ENCODE data around the gene XRCC3.

Gene XRCC3

DNA sequence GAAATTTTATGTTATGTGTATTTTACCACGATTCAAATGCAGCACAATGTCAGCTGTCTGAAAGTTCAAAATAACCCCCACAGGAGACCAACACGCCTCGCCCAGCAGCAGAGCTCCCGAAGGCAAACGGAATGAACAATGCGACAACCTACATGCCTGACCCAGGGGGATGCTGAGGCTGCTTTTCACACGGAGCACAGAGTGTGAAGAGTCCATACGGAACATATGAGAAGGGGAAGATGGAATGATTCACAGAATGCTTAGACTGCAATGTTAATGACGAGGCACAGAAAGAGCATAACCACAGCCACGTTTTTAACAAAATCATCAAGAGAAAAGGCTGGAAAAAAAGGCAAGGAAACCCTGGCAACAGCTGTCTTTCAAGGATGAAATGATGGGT is 22.9 kb upstream of the XRCC3 start:
- DNase-seq = no peak

DNA sequence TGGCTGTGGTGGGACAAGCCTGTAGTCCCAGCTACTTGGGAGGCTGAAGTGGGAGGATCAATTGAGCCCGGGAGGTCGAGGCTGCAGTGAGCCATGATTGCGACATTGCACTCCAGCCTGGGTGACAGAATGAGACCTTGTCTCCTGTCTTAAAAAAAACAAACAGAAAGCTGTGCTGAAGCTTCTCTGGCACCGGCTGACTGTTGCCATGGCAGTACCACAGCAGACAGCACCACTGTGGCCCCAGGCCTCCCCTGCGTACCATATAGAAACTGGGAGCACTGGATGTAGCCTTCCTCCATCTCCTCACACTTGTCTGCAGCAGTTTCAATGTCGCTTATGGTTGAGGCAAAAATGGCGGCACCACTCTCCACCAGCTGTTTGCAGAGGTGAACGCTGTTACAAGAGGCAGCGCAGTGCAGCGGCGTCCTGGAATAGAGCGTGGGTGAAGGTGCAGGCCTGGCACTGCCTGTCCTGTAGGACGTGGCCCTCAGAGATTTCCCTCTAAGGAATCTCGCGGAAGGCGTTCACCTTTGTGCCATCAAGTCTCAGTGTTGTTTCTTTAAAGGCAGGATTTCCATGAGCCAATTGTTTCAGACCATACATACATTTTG is 22.3 kb upstream of the XRCC3 start:
- no peak for DNase-seq

DNA sequence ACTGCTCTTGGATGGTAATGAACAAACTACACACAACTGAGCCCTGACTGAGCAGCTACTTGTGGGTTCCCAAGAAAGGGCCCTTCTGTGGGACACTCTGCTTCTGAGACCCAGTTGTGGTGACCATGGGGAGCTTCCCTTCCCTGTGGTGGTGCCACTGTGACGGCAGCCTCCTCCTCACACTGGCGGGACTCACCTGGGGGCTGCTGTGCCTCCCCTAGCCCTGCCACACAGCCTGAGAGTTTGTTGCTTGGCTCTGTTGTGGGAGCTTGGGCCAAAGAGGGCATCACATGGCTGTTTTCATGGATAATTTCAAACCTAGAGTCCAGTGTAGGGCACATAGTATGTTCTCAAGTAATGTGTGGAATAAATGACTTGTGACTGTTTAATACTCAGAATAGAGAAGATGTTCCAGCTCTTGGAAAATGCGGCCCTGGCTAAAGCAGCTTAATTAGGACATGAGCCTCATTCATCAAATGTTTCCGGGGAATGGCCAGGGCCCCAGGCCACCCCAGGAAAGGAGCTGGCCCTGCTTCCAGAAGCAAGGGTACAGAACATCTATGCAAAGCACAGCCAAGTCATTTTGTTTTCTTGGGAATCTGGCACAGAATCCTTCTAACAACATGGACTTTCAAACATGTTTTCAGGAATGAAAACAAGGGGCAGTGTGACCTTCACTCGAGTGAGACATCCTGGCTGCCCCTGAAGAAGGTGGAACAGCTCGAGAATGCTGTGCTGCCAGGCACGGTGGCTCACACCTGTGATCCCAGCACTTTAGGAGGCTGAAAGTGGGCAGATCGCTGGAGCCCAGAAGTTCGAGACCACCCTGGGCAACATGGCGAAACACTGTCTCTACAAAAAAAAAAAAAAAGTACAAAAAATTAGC is 21.5 kb upstream of the XRCC3 start:
- no peak for DNase-seq

DNA sequence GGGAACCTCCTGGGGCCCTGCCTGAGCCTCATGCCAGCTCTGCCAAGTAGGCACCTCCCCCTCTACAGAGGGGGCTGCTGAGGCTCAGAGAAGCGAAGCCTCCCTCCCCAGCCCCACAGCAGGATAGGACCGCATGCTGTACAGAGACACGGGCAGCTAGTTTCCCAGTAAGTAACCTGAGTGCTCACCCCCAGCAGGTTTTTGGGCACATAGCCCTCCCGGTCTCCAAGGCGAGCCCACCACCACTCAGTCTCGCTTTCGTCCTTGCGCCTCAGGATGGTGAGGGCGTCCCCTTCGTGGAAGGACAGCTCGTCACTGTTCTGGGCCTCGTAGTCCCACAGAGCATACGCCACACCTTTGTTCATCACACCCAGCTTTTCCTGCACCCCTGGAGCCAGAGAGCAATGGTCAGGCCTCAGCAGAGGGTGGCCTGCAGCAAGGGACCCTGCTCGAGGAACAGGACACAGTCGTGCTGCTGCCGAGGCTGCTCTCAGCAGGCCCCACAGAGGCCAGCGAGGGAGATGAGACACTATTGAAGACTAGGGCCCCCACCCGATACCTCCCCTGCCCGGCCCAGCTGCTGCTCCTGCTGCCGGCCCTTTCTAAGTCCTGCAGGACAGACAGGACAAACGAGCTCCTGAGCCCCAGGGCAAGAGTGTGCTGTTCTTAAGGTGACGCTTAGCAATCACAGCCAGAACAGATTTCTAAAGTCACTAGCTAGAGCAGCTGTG is 20.7 kb upstream of the XRCC3 start:
- no peak for DNase-seq

DNA sequence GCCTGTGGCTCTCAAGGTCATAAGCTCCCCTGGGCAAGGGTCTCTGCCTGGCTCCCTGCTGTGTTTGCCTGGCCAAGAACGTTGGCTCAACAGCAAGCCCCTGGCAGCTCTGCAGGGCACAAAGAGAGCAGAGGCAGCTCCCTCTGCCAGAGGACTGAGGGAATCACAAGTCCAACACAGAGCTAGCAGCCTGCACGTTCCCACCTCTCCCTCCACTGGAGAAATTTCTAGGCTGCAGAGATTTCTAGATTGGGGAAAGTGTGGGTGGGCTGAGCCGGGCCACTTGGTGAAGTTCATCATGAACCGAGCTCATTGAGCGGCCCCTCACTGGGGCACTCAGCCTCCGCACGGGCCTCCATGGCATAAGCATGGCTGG is 20.2 kb upstream of the XRCC3 start:
- no peak for DNase-seq

DNA sequence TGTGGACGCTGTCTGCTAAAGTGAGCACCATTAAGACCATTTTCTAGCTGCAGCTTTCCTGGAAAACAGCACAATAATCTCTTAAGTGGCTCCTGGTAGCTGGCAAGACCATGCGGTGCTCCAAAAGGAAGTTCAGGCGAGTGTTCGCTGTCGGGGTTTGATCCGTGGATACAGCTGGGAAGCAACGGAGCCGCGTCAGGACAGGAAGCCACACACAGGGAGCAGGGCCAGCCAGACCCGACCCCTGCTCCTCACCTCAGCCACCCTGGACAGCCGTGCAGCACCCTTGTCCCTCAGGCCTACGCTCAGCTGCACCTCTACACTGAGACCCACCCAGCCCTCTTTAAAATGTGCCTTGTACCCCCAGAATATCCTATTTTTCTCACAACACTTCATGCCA is 19.8 kb upstream of the XRCC3 start:
- no peak for DNase-seq

DNA sequence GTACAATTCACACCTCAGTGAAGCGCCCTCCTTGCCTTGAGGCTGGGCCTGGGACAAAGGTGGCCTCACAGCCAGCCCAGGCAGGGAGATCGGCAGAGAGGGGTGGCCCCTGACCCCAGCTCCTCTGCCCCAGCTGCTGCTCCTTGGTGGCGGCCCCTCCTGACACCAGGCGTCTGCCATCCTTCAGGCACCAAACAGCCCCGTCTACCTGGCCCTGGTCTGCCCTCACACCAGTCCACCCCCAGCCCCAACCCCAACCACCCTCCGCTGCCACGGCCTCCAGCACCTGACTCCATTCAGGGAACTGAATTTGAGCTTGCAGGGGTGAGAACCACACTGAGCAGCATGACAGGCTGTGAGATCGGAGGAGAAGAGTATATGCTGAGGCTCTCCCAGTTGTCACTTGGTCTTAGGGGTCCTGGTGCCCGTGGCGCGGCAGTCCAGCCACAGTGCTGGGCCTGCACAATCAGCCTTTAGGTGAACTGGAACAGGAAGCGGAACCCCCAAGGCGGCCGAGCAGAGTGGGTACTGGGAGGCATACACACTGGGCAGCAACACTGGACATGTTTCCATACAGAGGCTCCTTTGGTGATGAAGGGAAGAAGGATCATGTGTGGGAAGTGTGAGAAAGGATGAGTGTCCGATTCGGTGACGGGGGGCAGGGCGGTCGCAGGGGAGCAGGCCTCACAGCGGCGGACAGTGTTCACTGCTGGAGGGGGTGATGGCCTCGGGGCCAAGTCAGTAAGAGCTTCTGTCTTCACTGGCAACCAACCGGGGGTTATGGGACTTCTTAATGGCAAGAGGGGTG is 19.0 kb upstream of the XRCC3 start:
- DNase-seq = no peak

DNA sequence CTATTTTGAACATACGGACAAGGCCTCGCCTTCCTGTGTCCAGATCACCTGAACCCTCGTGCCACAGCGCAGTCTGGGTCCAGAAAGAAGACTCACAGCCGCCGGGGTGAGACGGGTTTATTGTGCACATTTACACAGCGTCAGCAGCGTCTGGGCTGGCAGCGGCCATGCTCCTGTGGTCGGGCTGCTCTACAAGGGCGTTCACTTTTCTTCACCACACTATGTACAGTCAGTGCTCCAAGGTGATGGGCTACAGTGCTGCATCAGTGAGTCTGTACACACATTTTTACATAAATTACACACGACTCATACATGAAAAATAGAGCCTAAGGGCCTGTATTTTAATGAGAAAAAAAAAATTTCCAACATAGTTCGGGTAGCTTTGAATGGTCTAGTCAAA is 18.4 kb upstream of the XRCC3 start:
- DNase-seq = no peak

DNA sequence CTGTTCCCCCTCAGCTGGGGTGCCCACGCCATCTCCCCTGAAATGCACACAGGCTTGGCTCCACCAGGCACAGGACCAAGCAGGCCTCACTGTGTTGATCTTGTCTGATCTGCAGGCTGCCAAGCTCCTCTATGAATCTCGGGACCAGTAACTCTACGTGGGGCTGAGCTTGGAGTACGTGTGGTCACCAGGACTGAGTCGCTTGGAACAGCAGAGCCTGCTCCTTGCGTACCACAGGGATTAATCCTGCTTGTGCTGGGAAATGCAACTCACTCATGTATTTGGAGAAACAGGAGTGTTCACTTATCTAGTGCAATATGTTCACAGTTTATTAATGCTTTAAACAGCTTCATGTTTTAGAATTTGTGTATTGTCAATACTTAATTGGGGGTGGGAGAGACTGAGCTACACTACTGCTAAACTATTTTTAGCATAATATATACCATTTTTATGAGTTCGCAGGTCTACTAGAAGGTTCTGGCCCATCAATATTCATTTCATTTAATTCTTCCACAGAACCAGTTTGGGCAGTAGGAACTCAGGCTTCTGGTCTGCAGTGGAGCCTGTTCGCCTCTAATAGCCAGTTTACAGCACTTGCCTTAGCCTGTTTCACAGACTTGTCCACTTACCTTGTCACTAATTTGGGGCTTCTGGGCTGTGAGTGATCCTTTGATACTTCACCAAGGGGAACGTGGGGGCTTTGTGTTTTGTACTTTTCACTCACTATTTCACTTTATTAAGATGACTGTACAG is 17.8 kb upstream of the XRCC3 start:
- DNase-seq = no peak

DNA sequence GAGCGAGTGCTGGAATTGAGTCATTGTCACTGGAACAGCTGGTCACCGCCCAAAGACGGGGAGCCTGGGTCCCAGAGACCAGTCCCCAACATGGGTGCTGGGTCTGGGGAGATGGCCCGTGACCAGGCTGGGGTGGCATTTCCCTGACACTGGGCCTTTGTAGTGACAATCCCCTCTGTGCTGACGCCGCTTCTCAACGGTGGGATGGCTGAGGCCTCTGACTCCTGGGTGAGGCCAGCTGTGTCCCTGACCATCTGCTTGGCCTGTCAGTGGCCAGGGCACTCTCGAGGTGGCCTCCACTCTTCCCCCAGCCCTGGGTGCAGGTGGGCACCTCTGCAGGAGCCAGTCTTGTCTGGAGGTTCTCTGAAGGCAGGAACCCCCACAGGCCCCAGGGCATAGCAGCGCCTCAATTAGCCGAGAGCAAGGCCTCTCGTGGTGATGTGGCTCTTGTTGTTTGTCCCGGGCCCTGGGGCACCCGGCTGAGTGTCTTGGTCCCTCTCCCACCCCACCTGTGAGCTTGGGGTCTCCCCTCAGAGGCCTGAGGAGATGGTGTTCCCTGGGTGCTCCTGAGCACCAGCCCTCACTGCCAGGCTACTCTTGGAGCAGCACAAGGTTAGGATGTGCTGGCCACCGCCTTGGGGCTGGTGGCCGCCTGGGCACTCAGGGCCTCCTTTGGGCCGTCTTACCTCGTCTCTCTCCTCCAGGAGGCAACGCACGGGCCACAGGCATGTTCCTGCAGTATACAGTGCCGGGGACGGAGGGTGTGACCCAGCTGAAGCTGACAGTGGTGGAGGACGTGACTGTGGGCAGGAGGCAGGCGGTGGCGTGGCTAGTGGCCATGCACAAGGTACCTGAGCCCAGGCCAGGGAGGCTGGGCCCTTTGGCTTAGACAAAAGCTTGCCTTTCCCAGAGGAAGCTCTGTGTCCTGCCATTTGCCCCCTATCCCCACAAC is 16.9 kb upstream of the XRCC3 start:
- DNase-seq = no peak

DNA sequence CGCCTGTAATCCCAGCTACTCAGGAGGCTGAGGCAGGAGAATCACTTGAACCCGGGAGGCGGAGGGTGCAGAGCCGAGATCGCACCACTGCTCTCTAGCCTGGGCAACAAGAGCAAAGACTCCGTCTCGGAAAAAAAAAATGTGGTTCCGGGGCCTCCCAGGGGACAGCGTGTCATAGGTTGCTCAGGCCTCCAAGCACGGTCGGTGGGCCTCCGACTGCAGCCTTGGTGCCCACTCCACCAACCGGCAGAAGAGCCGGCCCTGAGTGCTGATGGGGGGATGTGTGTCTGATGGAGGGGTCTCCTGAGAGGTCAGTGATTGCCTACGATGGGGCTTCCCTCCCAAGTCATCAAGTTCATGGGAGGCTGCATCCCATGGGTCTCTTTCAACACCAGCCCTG is 16.2 kb upstream of the XRCC3 start:
- no peak for DNase-seq

DNA sequence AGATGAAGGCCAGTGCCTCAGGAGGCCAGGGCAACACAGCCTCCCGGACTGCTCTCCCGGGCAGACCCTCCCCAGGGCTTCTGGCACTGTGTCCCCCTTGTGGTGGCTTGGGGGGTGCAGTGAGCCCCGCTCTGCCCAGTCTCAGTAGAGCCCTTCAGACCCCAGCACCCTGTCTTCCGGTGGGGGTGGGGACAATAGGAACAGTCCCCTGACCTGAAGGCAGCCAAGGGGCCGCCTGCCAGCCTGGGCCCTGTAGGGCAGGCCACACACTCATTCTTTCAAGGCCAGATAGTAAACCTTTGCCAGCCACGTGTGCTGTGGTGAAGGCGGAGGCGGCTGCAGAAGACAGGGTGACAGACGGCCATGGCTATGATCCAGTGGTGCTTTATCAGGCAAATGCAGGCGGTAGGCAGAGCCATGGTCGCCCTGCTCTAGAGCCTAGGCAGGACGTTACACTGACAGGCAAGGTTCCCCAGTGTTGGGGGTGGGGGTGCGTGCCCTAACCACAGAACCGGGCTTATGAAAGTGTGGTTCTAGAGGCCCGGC is 15.3 kb upstream of the XRCC3 start:
- DNase-seq = no peak

DNA sequence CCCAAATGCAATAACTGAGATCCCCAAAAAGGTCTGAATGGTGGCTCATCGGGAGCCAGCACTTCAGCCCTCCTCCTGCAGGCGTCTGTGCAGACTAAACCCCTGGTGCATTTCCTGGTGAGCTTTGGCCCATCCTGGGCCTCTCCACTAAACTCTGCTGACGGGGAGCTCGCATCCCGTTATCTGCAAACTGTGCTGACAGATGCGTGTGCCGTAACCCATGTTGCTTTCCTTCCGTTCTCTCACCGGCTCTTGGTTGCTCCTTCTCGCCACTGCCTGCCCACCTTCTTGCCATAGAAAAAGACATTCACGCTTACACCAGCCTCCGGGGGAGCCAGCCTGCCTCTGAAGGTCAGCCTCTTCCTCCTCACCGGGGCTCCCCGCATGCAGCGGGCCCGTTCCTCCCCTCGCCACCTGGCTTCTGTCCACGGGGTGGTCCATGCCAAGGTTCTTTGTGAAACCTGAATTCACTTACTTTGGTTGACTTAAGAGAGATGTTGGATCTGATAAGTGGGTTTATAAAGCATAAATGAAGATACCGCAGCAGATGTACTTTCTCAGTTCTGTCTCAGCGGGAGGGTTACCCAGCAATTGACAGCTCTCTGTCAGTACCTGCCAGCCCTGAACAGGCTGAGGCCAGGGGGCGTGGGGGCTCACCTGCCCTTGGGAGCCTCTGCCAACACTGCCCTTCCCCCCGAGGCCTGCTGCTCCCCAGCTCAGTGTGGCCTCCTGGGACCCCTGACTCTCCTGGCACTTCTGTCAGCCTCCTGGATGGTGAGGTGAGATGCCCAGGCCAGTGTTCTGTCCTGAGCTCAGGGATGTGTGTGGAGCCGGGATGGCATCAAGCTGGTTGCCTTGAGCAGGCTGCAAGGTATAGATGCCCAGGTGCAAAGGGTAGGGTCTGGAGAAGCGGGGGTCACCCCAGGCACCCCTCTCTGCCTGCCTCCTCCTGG is 14.5 kb upstream of the XRCC3 start:
- DNase-seq = no peak

DNA sequence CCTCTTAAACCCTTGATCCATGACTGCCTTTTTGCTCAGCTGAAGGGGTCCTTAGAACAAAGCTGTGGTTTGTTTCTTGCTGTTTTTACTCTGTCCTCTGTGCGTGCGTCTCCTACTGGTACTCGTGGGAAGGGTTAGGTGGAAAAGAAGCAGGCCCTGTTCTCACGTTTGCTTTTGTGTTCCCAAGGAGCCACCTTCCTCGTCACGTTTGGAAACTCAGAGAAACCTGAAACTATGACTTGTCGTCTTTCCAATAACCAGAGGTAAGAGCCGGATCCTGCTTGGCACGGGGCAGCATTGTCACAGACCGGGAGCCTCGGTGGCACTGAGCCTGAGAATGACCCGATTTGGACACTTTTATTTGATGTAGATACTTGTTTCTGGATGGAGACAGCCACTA is 13.5 kb upstream of the XRCC3 start:
- no peak for DNase-seq

DNA sequence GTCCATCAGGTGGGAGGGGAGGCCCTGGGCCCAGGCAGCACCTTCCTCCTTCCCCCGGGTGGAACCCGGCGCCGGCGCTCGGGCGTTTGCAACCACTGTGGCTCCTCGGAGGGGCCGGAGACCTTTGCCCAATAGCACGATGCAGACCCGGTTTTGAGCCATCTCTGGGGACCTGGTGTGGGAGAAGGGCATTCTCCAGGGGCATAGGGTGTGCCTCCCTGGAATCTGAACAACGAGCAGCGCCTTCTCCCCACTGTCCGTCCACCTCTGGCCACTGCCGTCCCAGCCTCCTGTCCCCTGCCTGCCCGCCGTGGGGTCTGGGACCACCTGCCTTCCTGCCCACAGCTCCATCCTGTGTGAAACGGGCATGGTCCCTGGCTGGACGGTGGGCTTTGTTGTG is 12.9 kb upstream of the XRCC3 start:
- no peak for DNase-seq

DNA sequence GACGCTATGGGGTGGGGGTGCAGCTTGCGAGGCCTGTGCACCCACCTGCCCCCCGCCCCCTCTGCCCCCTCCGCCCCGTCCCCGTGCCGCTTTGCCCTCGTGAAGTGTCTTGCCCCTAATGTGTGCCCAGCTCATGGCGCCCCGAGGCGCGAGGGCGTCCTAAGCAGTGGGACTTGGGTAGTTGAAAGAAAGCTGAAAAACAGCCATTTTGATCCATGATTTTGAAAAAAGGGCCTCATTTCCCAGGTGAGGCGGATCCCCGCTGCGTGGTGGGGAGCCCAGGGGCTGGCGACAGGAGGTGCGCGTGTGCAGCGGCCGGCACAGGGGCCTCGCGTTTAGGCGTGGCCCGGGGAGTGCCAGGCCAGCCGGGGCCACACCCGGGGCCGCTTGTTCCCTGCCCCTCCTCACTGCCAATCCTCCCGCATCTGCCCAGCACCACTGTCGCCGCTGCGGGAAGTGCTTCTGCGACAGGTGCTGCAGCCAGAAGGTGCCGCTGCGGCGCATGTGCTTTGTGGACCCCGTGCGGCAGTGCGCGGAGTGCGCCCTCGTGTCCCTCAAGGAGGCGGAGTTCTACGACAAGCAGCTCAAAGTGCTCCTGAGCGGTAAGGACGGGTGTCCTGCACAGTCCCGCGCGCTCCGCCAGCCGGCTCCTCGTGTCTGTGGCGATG is 12.2 kb upstream of the XRCC3 start:
- no peak for DNase-seq

DNA sequence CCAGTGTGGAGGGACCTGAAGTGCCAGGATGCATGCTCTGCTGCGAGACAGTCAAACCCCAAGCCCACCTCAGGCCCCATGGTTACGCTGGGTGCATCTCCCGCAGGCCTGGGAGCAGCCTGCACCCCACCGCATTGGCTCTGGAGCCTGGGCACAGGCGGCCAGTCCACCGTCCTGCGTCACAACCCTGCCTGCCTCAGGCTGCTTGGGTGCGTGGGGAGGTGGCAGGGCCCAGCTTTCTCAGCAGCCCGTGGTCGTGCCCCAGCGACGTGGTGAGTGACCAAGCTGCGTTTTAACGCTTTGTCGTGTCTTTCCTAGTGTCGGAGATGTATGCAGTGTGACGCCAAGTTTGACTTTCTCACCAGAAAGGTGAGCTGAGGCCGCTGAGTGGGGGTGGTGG is 11.2 kb upstream of the XRCC3 start:
- no peak for DNase-seq

DNA sequence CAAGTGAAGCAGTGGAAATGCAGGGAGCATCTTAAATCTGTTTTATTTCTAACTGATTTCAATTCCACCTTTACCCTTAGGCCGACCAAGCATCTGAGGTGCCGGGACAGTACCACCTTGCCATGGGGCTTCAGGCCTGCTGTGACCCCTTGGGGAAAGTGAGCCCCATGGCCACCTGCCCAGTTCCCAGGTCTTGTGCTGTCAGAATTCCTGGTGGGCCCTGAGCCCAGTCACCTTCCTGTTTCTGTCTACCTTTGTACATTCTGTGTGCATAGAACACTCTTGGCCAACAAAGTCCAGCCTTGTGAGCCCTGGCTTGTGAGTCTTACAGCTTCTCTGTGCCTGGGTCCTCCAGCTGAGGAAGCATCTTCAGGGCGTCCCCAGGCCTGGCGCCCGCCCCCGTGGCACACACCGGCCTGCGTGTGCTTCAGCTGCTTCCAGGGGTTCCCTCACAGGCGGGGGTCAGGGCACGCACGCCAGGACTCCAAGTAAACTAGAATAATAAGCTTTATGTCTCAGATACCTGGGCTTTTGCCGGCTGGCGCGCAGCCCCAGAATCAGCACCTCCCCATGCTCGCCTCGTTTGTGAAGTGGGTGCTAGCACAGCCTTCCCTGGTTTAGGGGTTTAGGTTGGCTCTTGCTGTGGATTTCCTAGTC is 10.6 kb upstream of the XRCC3 start:
- no peak for DNase-seq
